Embryonic facial prominence (tissue), 1 donor: Measurements from ENCODE around the gene SLN.

ENCODE experiments used
- DNase-seq: peaks from one replicate; pipeline ENCODE4 v3.0.0-alpha.2; 2016; ENCODE audit errors: extremely low spot score

The SLN gene

GRCh38 chr11:107683807-107684206, 28.0 kb downstream of the SLN start:
- DNase-seq, result no peak

- no peak for DNase-seq
These were observed 28.8 kb downstream of the SLN start for GRCh38 chr11:107683061-107683460.

- no peak for DNase-seq
These were observed 29.3 kb downstream of the SLN start for GRCh38 chr11:107682572-107682971.

GRCh38 chr11:107682171-107682570, 29.7 kb downstream of the SLN start:
- no peak for DNase-seq

- DNase-seq, result no peak
These were observed 32.4 kb downstream of the SLN start for GRCh38 chr11:107679255-107680024.

- no peak for DNase-seq
These were observed 33.3 kb downstream of the SLN start for GRCh38 chr11:107678632-107678971.

- no peak for DNase-seq
These were observed 33.8 kb downstream of the SLN start for GRCh38 chr11:107677924-107678631.

GRCh38 chr11:107676336-107677057, 35.4 kb downstream of the SLN start:
- DNase-seq, result no peak

- no peak for DNase-seq
These were observed 36.0 kb downstream of the SLN start for GRCh38 chr11:107675902-107676301.

- DNase-seq, result no peak
These were observed 41.8 kb downstream of the SLN start for GRCh38 chr11:107669893-107670601.

- no peak for DNase-seq
These were observed 42.6 kb downstream of the SLN start for GRCh38 chr11:107669191-107669740.

GRCh38 chr11:107666911-107667613, 44.8 kb downstream of the SLN start:
- no peak for DNase-seq

GRCh38 chr11:107665018-107665417, 46.8 kb downstream of the SLN start:
- no peak for DNase-seq

GRCh38 chr11:107661656-107662055, 50.2 kb downstream of the SLN start:
- no peak for DNase-seq

- DNase-seq, result no peak
These were observed 51.8 kb downstream of the SLN start for GRCh38 chr11:107660066-107660465.

- no peak for DNase-seq
These were observed 52.5 kb downstream of the SLN start for GRCh38 chr11:107659310-107659709.
